ENCODE results near the gene B4GALT4.
A peak's percentile ranks its signal among the peaks of the same experiment; 100 is the strongest.

The B4GALT4 gene

DNA sequence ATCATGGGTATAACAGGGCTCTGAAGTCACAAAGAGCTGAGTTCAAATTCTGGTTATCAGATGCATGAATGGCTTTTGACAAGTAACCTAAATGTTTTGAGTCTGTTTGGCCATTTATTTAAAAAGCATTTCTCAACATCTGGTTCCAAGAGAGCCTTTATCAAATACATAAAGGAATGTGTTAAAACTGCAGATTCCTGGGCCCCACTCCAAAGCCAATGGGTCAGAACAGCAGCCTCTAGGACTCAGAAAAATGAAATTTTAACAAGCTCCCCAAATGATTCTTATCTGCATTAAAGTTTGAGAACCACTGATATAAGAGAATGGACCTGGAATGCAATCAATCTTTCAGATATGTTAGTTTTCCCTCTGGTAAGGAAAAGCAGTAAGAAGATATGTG lies 3.4 kb downstream of the B4GALT4 start:
- DNase-seq (ENCODE audit: low read depth), result no peak

GRCh38 chr3:119236756-119237155 lies 3.9 kb downstream of the B4GALT4 start:
- no peak for DNase-seq (ENCODE audit: low read depth)

- DNase-seq (ENCODE audit: low read depth), result peak; percentile 10
Measured at GRCh38 chr3:119235151-119235550, 5.5 kb downstream of the B4GALT4 start.

- DNase-seq (ENCODE audit: low read depth), result no peak
Measured at GRCh38 chr3:119234610-119235009, 6.1 kb downstream of the B4GALT4 start.

GRCh38 chr3:119230745-119231144 lies 9.9 kb downstream of the B4GALT4 start:
- no peak for DNase-seq (ENCODE audit: low read depth)

DNA sequence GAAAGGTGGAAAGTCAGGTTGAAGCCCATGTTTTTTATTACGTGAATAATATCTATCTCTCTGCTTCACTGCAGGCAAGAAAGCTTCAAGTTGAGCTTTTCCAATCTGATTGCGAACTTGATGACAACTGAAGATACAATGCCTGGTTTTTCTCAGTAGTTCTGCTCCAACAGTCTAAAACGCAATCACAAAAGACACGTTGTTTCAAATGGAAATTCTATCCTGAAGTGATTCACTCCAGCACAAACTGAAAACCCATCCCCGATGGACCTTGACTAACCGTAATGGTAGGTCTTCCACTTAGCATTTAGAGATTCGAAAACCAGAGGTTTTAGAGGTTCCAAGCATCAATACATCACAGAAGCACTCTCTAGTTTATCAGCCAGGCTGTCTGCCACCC lies 10.6 kb downstream of the B4GALT4 start:
- DNase-seq (ENCODE audit: low read depth), result no peak

- no peak for DNase-seq (ENCODE audit: low read depth)
Measured at GRCh38 chr3:119229190-119229589, 11.5 kb downstream of the B4GALT4 start.

- no peak for DNase-seq (ENCODE audit: low read depth)
Measured at GRCh38 chr3:119228373-119229145, 12.1 kb downstream of the B4GALT4 start.

DNA sequence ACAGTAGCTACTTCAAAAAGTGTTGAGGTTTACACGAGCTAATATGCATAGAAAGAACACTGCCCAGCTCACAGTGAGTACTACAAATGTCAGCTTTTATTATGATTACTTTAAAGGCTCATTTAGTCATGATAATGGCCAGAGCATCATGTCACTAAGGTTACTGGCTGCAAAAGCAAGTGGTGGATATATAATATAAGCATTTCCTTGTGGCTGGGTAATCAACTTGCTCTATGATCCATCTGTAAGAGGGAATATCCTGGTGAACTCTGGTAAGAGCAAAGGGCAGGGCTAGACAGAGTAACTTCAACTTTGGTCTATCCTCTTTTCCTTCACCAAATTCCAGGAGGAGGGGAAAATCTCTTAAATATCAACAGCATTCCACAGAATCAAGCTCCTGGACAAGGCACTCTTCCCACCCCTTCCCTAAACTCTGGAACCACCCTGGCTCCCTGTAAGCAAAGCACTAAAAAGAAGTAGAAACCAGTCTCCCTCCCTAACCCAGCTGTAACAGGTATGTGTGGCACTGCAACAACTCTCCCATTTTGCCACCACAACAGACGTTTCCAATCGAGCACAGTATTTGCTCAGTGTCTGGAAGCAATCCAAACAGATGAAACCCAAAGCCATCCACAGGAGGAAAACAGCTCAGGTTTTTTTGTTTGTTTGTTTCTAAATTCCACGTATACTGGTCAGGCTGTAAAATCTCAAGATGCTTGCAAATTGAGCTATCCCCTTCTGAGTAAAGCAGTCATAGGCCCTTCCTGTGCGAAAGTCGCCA lies 13.4 kb downstream of the B4GALT4 start:
- DNase-seq (ENCODE audit: low read depth), result peak; percentile 32

- no peak for DNase-seq (ENCODE audit: low read depth)
Measured at GRCh38 chr3:119225121-119225520, 15.6 kb downstream of the B4GALT4 start.

GRCh38 chr3:119223511-119223910 lies 17.2 kb downstream of the B4GALT4 start:
- no peak for DNase-seq (ENCODE audit: low read depth)

- DNase-seq (ENCODE audit: low read depth), result no peak
Measured at GRCh38 chr3:119222391-119222790, 18.3 kb downstream of the B4GALT4 start.

GRCh38 chr3:119221779-119222320 lies 18.8 kb downstream of the B4GALT4 start:
- no peak for DNase-seq (ENCODE audit: low read depth)

DNA sequence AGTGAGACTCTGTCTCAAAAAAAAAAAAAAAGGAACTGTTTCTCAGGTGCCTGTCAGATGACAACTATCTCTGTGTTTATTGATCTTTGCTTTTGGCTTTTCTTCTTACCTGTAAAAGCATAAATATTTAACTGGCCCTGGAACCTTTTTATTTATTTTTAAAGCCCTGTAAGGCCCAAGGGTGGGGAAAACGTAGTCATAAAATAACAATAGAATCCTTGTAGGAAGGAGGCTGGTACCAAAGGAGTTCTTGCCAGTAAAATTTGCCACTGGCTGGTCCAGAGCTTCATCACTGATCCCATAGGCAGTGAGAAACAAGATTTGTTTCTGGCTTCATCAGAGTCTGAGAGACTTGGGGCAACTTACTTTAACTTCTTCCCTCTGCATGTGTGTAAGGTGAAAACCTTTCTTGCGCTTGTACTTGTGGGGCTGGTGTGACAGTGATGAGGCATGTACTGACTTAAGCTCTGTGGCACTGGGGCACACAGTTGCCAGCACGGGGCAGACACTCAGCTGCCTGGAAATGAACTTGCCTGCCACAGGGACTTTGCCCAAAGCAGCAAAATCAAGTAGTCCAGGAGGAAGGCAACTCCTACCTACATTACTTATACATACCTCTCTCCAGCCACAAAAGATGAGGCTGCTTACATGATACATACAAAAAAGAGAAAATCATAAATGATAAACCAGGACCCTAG lies 19.6 kb downstream of the B4GALT4 start:
- DNase-seq (ENCODE audit: low read depth), result no peak

DNA sequence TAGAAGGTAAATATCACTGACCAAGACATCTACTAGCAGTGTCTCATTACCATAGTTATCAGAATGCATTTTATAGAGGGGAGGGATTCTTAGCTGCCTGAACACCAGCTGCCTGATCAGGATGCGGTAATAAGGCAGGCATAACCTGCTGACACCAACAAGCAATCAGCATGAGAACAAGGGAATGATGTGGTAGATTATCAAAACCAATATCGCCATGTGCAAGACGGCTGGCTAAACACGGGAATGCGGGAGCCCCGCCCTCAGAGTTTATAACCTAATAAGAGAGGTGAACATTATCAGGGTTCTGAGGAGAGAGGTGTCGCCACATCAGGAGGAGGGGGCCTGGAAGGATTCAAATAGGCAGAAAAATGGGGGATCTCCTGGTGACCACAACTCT lies 20.5 kb downstream of the B4GALT4 start:
- DNase-seq (ENCODE audit: low read depth), result no peak

DNA sequence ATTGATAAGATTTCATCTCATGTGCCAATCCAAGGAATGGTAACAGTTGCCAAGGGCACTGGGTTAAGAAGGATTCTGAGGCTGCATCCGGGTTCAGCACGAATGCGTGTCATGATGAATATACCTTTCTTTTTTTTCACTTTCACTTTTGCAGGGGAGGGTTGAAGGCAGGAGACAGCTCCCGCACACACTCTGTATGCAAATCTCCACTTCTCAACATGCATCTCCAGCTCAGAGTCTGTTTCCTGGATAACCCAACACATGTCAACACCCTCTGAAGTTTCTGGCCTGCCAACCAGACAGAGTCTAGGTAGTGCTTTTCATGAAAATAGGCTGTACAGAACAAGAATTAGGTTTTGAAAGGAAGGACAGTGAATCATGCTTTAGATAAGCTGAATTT lies 21.6 kb downstream of the B4GALT4 start:
- DNase-seq (ENCODE audit: low read depth), result no peak

DNA sequence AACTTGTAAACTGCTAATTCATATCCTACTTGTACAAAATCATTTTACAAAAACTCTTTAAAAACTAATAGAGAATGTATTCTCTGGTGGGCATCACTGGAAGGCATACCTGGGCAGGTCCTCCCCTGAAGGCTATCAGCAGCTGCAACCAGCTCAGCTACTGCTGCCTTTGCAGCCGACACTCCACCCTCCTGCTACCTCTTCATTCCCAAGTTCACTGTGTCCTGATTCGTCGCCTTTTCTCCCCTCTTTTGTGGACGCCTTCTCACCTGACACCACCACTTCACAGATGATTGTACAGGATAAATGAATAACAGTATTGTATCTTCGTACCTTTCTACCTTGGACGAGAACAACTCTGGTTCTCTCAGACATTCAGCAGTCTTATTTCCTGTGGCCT lies 28.9 kb downstream of the B4GALT4 start:
- DNase-seq (ENCODE audit: low read depth), result no peak

DNA sequence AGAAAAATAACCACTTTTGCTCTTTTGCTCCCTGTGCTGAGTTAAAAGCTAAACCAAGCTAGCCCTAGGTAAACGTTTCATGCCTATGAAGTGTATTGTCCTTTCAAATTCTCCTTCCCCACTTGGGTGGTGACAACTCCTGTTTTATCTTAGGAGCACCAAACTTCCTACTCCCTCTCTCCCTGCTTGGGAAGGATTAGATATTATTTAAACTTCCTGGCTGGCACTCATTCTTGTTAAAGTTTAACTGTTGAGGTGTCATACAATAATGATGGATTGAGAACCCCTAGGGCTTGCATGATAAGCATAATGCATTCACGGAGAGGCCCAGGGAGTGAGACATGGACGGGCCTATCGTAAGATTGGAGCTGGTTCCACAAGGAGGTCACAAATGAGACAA lies 29.5 kb downstream of the B4GALT4 start:
- DNase-seq (ENCODE audit: low read depth), result no peak

DNA sequence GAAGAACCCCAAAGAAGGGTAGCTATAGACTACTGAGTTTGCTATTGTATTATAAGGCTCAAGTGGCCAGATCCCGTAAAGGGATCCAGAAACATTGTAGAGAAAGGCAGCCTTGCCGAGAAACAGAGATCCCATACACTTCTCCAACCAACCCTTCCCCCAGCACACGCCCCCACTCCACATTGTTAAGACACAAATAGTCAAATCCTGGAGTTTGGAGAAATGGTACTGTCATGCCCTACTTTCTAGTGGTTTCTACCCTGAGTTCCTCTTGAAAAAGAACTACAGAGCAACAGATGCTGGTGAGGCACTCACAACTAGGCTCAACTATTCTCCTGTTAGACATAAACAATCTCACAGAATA lies 33.2 kb downstream of the B4GALT4 start:
- no peak for DNase-seq (ENCODE audit: low read depth)

DNA sequence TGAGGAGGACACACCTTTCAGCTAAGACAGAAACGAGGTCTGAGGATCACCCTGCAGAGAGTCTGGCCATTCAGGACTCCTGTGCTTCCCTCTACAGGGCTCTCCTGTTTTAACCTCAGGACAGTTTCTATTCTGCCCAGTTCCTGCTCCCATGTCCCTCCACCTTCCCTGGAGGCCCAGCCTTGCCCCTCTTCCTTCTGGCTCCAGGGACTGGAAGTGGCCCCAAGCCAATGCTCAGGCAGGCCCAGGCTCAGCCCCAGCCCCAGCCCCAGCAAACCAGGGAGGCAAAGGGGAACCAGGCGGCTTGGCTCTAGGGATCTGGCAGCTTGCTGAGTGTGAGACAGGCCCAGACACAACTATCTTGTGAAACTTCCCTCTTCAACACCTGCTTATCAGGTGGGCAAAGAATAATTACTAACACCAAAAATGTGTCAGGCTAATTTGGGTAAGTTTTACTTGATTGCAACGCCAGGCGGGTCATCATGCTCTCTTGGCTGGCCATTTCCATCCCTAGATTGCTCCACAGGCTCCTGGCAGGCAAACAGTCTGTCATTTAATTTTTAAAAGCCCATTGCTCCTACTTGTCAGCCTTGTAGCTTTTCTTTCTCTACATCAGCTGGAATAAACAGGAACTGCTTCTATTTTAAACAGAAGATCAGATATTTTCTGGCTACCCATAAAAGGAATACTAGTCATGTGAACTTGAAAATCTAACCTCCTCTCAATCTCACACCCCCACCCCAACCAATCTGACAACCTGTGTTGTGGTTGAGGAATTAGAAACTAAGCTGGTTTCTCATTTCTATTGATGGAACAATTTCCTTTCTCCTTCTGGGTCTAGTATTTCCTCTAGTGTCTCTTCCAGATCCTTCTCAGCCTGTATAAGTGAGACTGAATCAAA lies 33.8 kb downstream of the B4GALT4 start:
- no peak for DNase-seq (ENCODE audit: low read depth)

- no peak for DNase-seq (ENCODE audit: low read depth)
Measured at GRCh38 chr3:119205685-119206084, 35.0 kb downstream of the B4GALT4 start.

GRCh38 chr3:119205209-119205608 lies 35.5 kb downstream of the B4GALT4 start:
- DNase-seq (ENCODE audit: low read depth), result no peak
